GM23338 (cell line): ENCODE data around the gene SLIT1. TPM values are rescaled to one million over a fixed set of nuclear protein-coding genes. Genes with fewer than 3 reads are reported as not detected.

Experiments used
- ATAC-seq: fragments of 200-7000 bp; cut with Tn5 transposase; 3 replicates; pipeline ENCODE4 v1.9.1; 2020
- DNase-seq: peaks from one replicate; pipeline ENCODE4 v3.0.0-alpha.2; 2015; ENCODE audit warnings: low spot score
- H2AFZ ChIP-seq: fragments of 200-600 bp; sonication (generic); 2 replicates; pipeline ENCODE4 v1.8.0; 2016; ENCODE audit warnings: antibody characterized with exemption, mild to moderate bottlenecking, moderate library complexity
- H3F3A ChIP-seq: fragments of 200-600 bp; sonication (generic); replicated peaks from 2 replicates; pipeline ENCODE4 v1.8.0; 2017; ENCODE audit warnings: antibody characterized with exemption, mixed run types, low read depth
- H3K27ac ChIP-seq: fragments of 200-600 bp; sonication (generic); 2 replicates; pipeline ENCODE4 v1.6.1; 2016; ENCODE audit warnings: low read depth
- H3K27me3 ChIP-seq: fragments of 200-600 bp; sonication (generic); 2 replicates; pipeline ENCODE4 v1.8.0; 2016; ENCODE audit warnings: mild to moderate bottlenecking, mixed run types, moderate library complexity; ENCODE audit not compliant: insufficient read depth
- H3K36me3 ChIP-seq: fragments of 200-600 bp; sonication (generic); 2 replicates; pipeline ENCODE4 v1.8.0; 2016; ENCODE audit warnings: mild to moderate bottlenecking; ENCODE audit not compliant: insufficient read depth
- H3K4me1 ChIP-seq: fragments of 200-600 bp; sonication (generic); 2 replicates; pipeline ENCODE4 v1.8.0; 2016; ENCODE audit warnings: mild to moderate bottlenecking, moderate library complexity; ENCODE audit not compliant: insufficient read depth
- H3K4me2 ChIP-seq: fragments of 200-600 bp; sonication (generic); 2 replicates; pipeline ENCODE4 v1.7.1; 2017; ENCODE audit warnings: mixed run types
- H3K4me3 ChIP-seq: fragments of 200-600 bp; sonication (generic); 2 replicates; pipeline ENCODE4 v1.6.1; 2016; ENCODE audit warnings: mixed run types
- H3K79me2 ChIP-seq: fragments of 200-600 bp; sonication (generic); replicated peaks from 2 replicates; pipeline ENCODE4 v1.8.0; 2017; ENCODE audit warnings: mild to moderate bottlenecking; ENCODE audit not compliant: insufficient read depth
- H3K9me2 ChIP-seq: fragments of 200-600 bp; sonication (generic); 2 replicates; pipeline ENCODE4 v1.8.0; 2017; ENCODE audit not compliant: insufficient read depth
- H4K20me1 ChIP-seq: fragments of 200-600 bp; sonication (generic); replicated peaks from 2 replicates; pipeline ENCODE4 v1.8.0; 2017; ENCODE audit warnings: mild to moderate bottlenecking; ENCODE audit not compliant: insufficient read depth
- H3K27ac Mint-ChIP-seq: 2 replicates; pipeline ENCODE4 v1.8.0; 2020; ENCODE audit warnings: inconsistent platforms, mild to moderate bottlenecking, moderate library complexity, mixed read lengths
- H3K27me3 Mint-ChIP-seq: 3 replicates; pipeline ENCODE4 v1.8.0; 2022; ENCODE audit warnings: low read depth, mild to moderate bottlenecking, moderate library complexity, mixed read lengths, inconsistent platforms; ENCODE audit not compliant: insufficient read depth, poor library complexity
- H3K36me3 Mint-ChIP-seq: 3 replicates; pipeline ENCODE4 v1.8.0; 2021; ENCODE audit warnings: low read depth, mild to moderate bottlenecking, inconsistent platforms, moderate library complexity, mixed read lengths
- H3K4me1 Mint-ChIP-seq: 3 replicates; pipeline ENCODE4 v1.8.0; 2020; ENCODE audit warnings: mild to moderate bottlenecking, inconsistent platforms, mixed read lengths
- H3K4me3 Mint-ChIP-seq: 3 replicates; pipeline ENCODE4 v1.8.0; 2021; ENCODE audit warnings: moderate library complexity, mild to moderate bottlenecking, inconsistent platforms, mixed read lengths
- H3K9me3 Mint-ChIP-seq: 3 replicates; pipeline ENCODE4 v1.8.0; 2020; ENCODE audit warnings: moderate library complexity, mild to moderate bottlenecking, inconsistent platforms, mixed read lengths
- CREB1 ChIP-seq: fragments of 250-450 bp; sonication (Bioruptor Pico); IDR thresholded peaks from 2 replicates; pipeline ENCODE4 v1.5.0; 2020; ENCODE audit warnings: low read depth, mild to moderate bottlenecking, moderate library complexity
- CTCF ChIP-seq, 2 experiments: fragments of 200-600 bp in 1 of 2; sonication (generic) in 1 of 2; conservative IDR thresholded peaks; 2 replicates each; pipeline versions ENCODE4 v1.5.1 to v1.6.1; 2016 to 2017; ENCODE audit warnings: antibody characterized with exemption in 2 of 2, low read depth in 2 of 2, mild to moderate bottlenecking in 2 of 2, moderate library complexity in 1 of 2
- EZH2 ChIP-seq: fragments of 200-600 bp; sonication (generic); IDR thresholded peaks from one replicate; pipeline ENCODE4 v1.8.0; 2017; ENCODE audit warnings: antibody characterized with exemption, mild to moderate bottlenecking, low read depth; ENCODE audit not compliant: unreplicated experiment
- EZH2phosphoT487 ChIP-seq: fragments of 200-600 bp; sonication (generic); IDR thresholded peaks from one replicate; pipeline ENCODE4 v1.8.1; 2018; ENCODE audit warnings: antibody characterized with exemption; ENCODE audit not compliant: unreplicated experiment
- JUNB ChIP-seq: IDR thresholded peaks from one replicate; pipeline ENCODE4 v1.6.1; 2016; ENCODE audit warnings: antibody characterized with exemption; ENCODE audit not compliant: unreplicated experiment
- NANOG ChIP-seq: IDR thresholded peaks from 2 replicates; pipeline ENCODE4 v1.6.1; 2016; ENCODE audit warnings: antibody characterized with exemption, borderline replicate concordance
- POLR2AphosphoS5 ChIP-seq: IDR thresholded peaks from 2 replicates; pipeline ENCODE4 v1.6.1; 2016; ENCODE audit warnings: antibody characterized with exemption, low read depth
- REST ChIP-seq: IDR thresholded peaks from one replicate; pipeline ENCODE4 v1.6.1; 2018; ENCODE audit warnings: antibody characterized with exemption; ENCODE audit not compliant: unreplicated experiment
- STAT1 ChIP-seq: IDR thresholded peaks from one replicate; pipeline ENCODE4 v1.6.1; 2016; ENCODE audit warnings: antibody characterized with exemption; ENCODE audit not compliant: unreplicated experiment
- ZNF114 ChIP-seq: fragments of 250-450 bp; sonication (Bioruptor Pico); IDR thresholded peaks from 2 replicates; pipeline ENCODE4 v1.5.0; 2020; ENCODE audit warnings: mild to moderate bottlenecking, moderate library complexity
- ZNF331 ChIP-seq: fragments of 250-450 bp; sonication (Bioruptor Pico); IDR thresholded peaks from 2 replicates; pipeline ENCODE4 v1.5.0; 2020; ENCODE audit warnings: low read depth, mild to moderate bottlenecking, moderate library complexity
- polyA plus RNA-seq: library from polyadenylated mRNA; unstranded; fragments of >200 nt; fragmentation: Nextera tagmentation; extraction: Ambion mirVana; gene quantifications from 2 replicates; pipeline ENCODE4 v1.2.1, GENCODE V29; 2016
- total RNA-seq: library from RNA; depleted of rRNA; stranded (reverse); fragments of >200 nt; shearing (Covaris generic); gene quantifications from 2 replicates; pipeline ENCODE4 v1.2.3, GENCODE V29; 2014
- TF ChIP-seq, protein P1 (sequence below): fragments of 250-450 bp; sonication (Bioruptor Pico); IDR thresholded peaks from 2 replicates; pipeline ENCODE4 v1.5.0; 2020; ENCODE audit warnings: mild to moderate bottlenecking, moderate library complexity
- TF ChIP-seq, protein P2 (sequence below): IDR thresholded peaks from 2 replicates; pipeline ENCODE4 v1.6.1; 2016; ENCODE audit warnings: antibody characterized with exemption

The SLIT1 gene
- total and polyA plus RNA-seq, 2 experiments from 2014 or later = 0.76 to 1.7 TPM

GRCh38 chr10:97024168-97025073 is 161.3 kb downstream of the SLIT1 start:
- H3K27me3 Mint-ChIP-seq = peaks cover 19% of the 10 kb centered on the region
- H3K4me1 Mint-ChIP-seq = peaks cover 21% of the 10 kb centered on the region
- Histone ChIP-seq H3K4me1 (no peaks in the 10 kb centered on the region), H4K20me1 (no peaks in the 10 kb centered on the region), H3K79me2 (no peaks in the 10 kb centered on the region), H3F3A (no peaks in the 10 kb centered on the region), H3K36me3 (no peaks in the 10 kb centered on the region), H3K4me3 (no peak overlapping the region), H3K27ac (no peak overlapping the region), H2AFZ (no peak overlapping the region), H3K9me2 (no peaks in the 10 kb centered on the region), H3K4me2 (no peak overlapping the region), H3K27me3 (no peaks in the 10 kb centered on the region)
- DNase-seq (no peak), ATAC-seq (no peak)
- no peaks in the 10 kb centered on the region for H3K36me3 Mint-ChIP-seq
- TF ChIP-seq NANOG (no peak), EZH2 (no peak), JUNB (no peak), CTCF (conservative IDR thresholded peaks at IDR 0.05; ENCODE audit: low read depth in 2 of 2) (no peak), ZNF114 (no peak), STAT1 (no peak), CREB1 (no peak), ZNF331 (no peak), REST (no peak), POLR2AphosphoS5 (no peak), EZH2phosphoT487 (no peak)
- TF ChIP-seq, protein P1, sequence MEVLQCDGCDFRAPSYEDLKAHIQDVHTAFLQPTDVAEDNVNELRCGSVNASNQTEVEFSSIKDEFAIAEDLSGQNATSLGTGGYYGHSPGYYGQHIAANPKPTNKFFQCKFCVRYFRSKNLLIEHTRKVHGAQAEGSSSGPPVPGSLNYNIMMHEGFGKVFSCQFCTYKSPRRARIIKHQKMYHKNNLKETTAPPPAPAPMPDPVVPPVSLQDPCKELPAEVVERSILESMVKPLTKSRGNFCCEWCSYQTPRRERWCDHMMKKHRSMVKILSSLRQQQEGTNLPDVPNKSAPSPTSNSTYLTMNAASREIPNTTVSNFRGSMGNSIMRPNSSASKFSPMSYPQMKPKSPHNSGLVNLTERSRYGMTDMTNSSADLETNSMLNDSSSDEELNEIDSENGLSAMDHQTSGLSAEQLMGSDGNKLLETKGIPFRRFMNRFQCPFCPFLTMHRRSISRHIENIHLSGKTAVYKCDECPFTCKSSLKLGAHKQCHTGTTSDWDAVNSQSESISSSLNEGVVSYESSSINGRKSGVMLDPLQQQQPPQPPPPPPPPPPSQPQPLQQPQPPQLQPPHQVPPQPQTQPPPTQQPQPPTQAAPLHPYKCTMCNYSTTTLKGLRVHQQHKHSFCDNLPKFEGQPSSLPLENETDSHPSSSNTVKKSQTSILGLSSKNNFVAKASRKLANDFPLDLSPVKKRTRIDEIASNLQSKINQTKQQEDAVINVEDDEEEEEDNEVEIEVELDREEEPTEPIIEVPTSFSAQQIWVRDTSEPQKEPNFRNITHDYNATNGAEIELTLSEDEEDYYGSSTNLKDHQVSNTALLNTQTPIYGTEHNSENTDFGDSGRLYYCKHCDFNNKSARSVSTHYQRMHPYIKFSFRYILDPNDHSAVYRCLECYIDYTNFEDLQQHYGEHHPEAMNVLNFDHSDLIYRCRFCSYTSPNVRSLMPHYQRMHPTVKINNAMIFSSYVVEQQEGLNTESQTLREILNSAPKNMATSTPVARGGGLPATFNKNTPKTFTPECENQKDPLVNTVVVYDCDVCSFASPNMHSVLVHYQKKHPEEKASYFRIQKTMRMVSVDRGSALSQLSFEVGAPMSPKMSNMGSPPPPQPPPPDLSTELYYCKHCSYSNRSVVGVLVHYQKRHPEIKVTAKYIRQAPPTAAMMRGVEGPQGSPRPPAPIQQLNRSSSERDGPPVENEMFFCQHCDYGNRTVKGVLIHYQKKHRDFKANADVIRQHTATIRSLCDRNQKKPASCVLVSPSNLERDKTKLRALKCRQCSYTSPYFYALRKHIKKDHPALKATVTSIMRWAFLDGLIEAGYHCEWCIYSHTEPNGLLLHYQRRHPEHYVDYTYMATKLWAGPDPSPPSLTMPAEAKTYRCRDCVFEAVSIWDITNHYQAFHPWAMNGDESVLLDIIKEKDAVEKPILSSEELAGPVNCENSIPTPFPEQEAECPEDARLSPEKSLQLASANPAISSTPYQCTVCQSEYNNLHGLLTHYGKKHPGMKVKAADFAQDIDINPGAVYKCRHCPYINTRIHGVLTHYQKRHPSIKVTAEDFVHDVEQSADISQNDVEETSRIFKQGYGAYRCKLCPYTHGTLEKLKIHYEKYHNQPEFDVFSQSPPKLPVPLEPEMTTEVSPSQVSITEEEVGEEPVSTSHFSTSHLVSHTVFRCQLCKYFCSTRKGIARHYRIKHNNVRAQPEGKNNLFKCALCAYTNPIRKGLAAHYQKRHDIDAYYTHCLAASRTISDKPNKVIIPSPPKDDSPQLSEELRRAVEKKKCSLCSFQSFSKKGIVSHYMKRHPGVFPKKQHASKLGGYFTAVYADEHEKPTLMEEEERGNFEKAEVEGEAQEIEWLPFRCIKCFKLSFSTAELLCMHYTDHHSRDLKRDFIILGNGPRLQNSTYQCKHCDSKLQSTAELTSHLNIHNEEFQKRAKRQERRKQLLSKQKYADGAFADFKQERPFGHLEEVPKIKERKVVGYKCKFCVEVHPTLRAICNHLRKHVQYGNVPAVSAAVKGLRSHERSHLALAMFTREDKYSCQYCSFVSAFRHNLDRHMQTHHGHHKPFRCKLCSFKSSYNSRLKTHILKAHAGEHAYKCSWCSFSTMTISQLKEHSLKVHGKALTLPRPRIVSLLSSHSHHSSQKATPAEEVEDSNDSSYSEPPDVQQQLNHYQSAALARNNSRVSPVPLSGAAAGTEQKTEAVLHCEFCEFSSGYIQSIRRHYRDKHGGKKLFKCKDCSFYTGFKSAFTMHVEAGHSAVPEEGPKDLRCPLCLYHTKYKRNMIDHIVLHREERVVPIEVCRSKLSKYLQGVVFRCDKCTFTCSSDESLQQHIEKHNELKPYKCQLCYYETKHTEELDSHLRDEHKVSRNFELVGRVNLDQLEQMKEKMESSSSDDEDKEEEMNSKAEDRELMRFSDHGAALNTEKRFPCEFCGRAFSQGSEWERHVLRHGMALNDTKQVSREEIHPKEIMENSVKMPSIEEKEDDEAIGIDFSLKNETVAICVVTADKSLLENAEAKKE (CRISPR knock-in tag) = no peak
- TF ChIP-seq, protein P2, sequence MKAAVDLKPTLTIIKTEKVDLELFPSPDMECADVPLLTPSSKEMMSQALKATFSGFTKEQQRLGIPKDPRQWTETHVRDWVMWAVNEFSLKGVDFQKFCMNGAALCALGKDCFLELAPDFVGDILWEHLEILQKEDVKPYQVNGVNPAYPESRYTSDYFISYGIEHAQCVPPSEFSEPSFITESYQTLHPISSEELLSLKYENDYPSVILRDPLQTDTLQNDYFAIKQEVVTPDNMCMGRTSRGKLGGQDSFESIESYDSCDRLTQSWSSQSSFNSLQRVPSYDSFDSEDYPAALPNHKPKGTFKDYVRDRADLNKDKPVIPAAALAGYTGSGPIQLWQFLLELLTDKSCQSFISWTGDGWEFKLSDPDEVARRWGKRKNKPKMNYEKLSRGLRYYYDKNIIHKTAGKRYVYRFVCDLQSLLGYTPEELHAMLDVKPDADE = no peak
- no peaks in the 10 kb centered on the region for H3K9me3 Mint-ChIP-seq
- H3K4me3 Mint-ChIP-seq = no peak overlapping the region
- H3K27ac Mint-ChIP-seq = no peak overlapping the region
